ENCODE results near the gene SECISBP2. TPM values are rescaled to one million over a fixed set of nuclear protein-coding genes. Genes with fewer than 3 reads are reported as not detected.
A peak's percentile ranks its signal among the peaks of the same experiment; 100 is the strongest.

SECISBP2 gene
- total and polyA plus RNA-seq, 2 donors (not counting 1 experiment from before 2014, with no cell fraction given): 23.0 to 33.0 TPM

- H3K4me3 ChIP-seq (replicated peaks in 1 of 4; ENCODE audit: control extremely low read depth in 1 of 4, insufficient read depth in 1 of 4, low read depth in 3 of 4, low read length in 4 of 4): no peak overlapping the region
- no peak overlapping the region for H3K27ac ChIP-seq (ENCODE audit: insufficient read depth, low read length)
- no peaks in the 10 kb centered on the region for H3K4me1 ChIP-seq (ENCODE audit: control insufficient read depth, extremely low read depth, insufficient read depth, low read length)
- H3K27me3 ChIP-seq (ENCODE audit: control insufficient read depth, insufficient read depth, low read length): no peaks in the 10 kb centered on the region
- no peak for DNase-seq (ENCODE audit: low read depth in 2 of 2)
- no peaks in the 10 kb centered on the region for H3K36me3 ChIP-seq (ENCODE audit: control insufficient read depth, insufficient read depth, low read length)
- no peak overlapping the region for H3K4me2 ChIP-seq (ENCODE audit: extremely low read depth, insufficient read depth, low read length)
- H3K79me2 ChIP-seq (ENCODE audit: control insufficient read depth, insufficient read depth, low read length): no peaks in the 10 kb centered on the region
- H2AFZ ChIP-seq (ENCODE audit: low read length): no peak overlapping the region
- no peak overlapping the region for H3K9ac ChIP-seq (ENCODE audit: insufficient read depth, low read length)
- H4K20me1 ChIP-seq (ENCODE audit: control insufficient read depth, extremely low read depth, insufficient read depth, low read length): no peaks in the 10 kb centered on the region
- TF ChIP-seq, protein P1, sequence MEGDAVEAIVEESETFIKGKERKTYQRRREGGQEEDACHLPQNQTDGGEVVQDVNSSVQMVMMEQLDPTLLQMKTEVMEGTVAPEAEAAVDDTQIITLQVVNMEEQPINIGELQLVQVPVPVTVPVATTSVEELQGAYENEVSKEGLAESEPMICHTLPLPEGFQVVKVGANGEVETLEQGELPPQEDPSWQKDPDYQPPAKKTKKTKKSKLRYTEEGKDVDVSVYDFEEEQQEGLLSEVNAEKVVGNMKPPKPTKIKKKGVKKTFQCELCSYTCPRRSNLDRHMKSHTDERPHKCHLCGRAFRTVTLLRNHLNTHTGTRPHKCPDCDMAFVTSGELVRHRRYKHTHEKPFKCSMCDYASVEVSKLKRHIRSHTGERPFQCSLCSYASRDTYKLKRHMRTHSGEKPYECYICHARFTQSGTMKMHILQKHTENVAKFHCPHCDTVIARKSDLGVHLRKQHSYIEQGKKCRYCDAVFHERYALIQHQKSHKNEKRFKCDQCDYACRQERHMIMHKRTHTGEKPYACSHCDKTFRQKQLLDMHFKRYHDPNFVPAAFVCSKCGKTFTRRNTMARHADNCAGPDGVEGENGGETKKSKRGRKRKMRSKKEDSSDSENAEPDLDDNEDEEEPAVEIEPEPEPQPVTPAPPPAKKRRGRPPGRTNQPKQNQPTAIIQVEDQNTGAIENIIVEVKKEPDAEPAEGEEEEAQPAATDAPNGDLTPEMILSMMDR (conservative IDR thresholded peaks at IDR 0.05 in 1 of 2, IDR thresholded peaks at IDR 0.05 in 1 of 2; ENCODE audit: low read depth in 1 of 2, low read length in 2 of 2): no peak
- TF ChIP-seq EZH2 (IDR thresholded peaks at IDR 0.05; ENCODE audit: low read length, missing control alignments): no peak
- H3K9me3 ChIP-seq (ENCODE audit: control insufficient read depth, insufficient read depth, low read depth, low read length): no peaks in the 10 kb centered on the region
These were observed 87.5 kb downstream of the SECISBP2 start for GRCh38 chr9:89405826-89406225.

DNA sequence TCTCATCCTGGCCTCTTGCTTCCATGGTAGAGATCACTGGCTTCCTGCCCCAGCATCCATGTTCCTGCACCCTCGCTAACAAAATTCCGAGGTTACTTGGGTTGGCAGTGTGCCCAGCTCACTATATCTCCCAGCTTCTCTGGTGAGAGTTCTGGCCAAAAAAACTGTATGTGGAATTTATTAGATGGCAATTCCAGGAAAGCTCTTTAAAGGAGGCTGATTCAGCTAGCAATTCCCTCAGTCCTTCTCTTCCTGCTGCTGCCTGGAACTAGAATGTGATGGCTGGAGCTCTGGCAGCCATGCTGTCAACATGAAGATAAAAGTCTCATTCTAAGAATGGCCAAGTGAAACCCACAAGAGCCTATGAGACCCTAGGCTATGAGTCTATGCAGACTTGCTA, 88.8 kb downstream of the SECISBP2 start:
- peak in 1 of 2 donors; percentile 13 for DNase-seq (ENCODE audit: low read depth in 2 of 2)
- H3K36me3 ChIP-seq (ENCODE audit: control insufficient read depth, insufficient read depth, low read length): no peaks in the 10 kb centered on the region
- H3K79me2 ChIP-seq (ENCODE audit: control insufficient read depth, insufficient read depth, low read length): no peaks in the 10 kb centered on the region
- no peak overlapping the region for H3K4me3 ChIP-seq (replicated peaks in 1 of 4; ENCODE audit: control extremely low read depth in 1 of 4, insufficient read depth in 1 of 4, low read depth in 3 of 4, low read length in 4 of 4)
- H3K27ac ChIP-seq (ENCODE audit: insufficient read depth, low read length): no peak overlapping the region
- H3K9me3 ChIP-seq (ENCODE audit: control insufficient read depth, insufficient read depth, low read depth, low read length): no peaks in the 10 kb centered on the region
- H3K27me3 ChIP-seq (ENCODE audit: control insufficient read depth, insufficient read depth, low read length): no peaks in the 10 kb centered on the region
- no peak overlapping the region for H3K4me2 ChIP-seq (ENCODE audit: extremely low read depth, insufficient read depth, low read length)
- TF ChIP-seq EZH2 (IDR thresholded peaks at IDR 0.05; ENCODE audit: low read length, missing control alignments): no peak
- TF ChIP-seq, protein P1 (conservative IDR thresholded peaks at IDR 0.05 in 1 of 2, IDR thresholded peaks at IDR 0.05 in 1 of 2; ENCODE audit: low read depth in 1 of 2, low read length in 2 of 2): no peak
- H4K20me1 ChIP-seq (ENCODE audit: control insufficient read depth, extremely low read depth, insufficient read depth, low read length): no peaks in the 10 kb centered on the region
- H2AFZ ChIP-seq (ENCODE audit: low read length): no peak overlapping the region
- no peaks in the 10 kb centered on the region for H3K4me1 ChIP-seq (ENCODE audit: control insufficient read depth, extremely low read depth, insufficient read depth, low read length)
- no peak overlapping the region for H3K9ac ChIP-seq (ENCODE audit: insufficient read depth, low read length)

DNA sequence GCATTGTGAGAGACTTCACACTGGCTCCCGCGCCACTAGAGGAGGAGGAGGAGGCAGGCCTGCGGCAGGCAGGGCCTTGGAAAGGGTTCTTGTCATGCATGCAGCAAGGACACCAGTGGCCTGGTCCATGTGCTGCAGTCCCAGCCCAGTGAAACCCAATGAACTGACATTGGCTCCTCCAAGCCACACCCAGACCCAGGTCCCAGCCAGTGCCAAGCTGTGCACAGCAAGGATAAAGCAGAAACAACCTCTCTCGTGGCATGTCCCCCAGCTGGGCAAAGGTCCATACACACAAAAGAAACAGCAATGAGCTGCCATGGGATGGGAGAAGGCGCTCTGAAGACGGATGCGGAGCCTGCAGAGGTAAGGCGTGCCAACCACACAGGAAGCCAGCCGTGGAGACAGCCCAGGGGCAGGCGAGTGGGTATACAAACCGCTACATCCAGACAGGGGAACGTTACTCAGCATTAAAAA, 90.4 kb downstream of the SECISBP2 start:
- no peak overlapping the region for H2AFZ ChIP-seq (ENCODE audit: low read length)
- H3K4me3 ChIP-seq (replicated peaks in 1 of 4; ENCODE audit: control extremely low read depth in 1 of 4, insufficient read depth in 1 of 4, low read depth in 3 of 4, low read length in 4 of 4): no peak overlapping the region
- no peaks in the 10 kb centered on the region for H3K27me3 ChIP-seq (ENCODE audit: control insufficient read depth, insufficient read depth, low read length)
- no peaks in the 10 kb centered on the region for H3K9me3 ChIP-seq (ENCODE audit: control insufficient read depth, insufficient read depth, low read depth, low read length)
- TF ChIP-seq EZH2 (IDR thresholded peaks at IDR 0.05; ENCODE audit: low read length, missing control alignments): no peak
- TF ChIP-seq, protein P1 (conservative IDR thresholded peaks at IDR 0.05 in 1 of 2, IDR thresholded peaks at IDR 0.05 in 1 of 2; ENCODE audit: low read depth in 1 of 2, low read length in 2 of 2): no peak
- no peak overlapping the region for H3K9ac ChIP-seq (ENCODE audit: insufficient read depth, low read length)
- no peaks in the 10 kb centered on the region for H3K36me3 ChIP-seq (ENCODE audit: control insufficient read depth, insufficient read depth, low read length)
- no peaks in the 10 kb centered on the region for H4K20me1 ChIP-seq (ENCODE audit: control insufficient read depth, extremely low read depth, insufficient read depth, low read length)
- no peak overlapping the region for H3K4me2 ChIP-seq (ENCODE audit: extremely low read depth, insufficient read depth, low read length)
- no peaks in the 10 kb centered on the region for H3K79me2 ChIP-seq (ENCODE audit: control insufficient read depth, insufficient read depth, low read length)
- H3K27ac ChIP-seq (ENCODE audit: insufficient read depth, low read length): no peak overlapping the region
- no peaks in the 10 kb centered on the region for H3K4me1 ChIP-seq (ENCODE audit: control insufficient read depth, extremely low read depth, insufficient read depth, low read length)
- no peak for DNase-seq (ENCODE audit: low read depth in 2 of 2)

Other genes starting within 250 kb of the SECISBP2 start
- 7.7 and 16.2 TPM in 2 replicates for gene SHC3, start 139.7 kb upstream of the SECISBP2 start, total RNA-seq
- 1.7 and 2.5 TPM in 2 replicates for gene SHC3, start 139.7 kb upstream of the SECISBP2 start, polyA plus RNA-seq
- gene CKS2, start 7.3 kb upstream of the SECISBP2 start, total RNA-seq: 25.9 and 69.7 TPM in 2 replicates
- gene CKS2, start 7.3 kb upstream of the SECISBP2 start, polyA plus RNA-seq: 101 and 272 TPM in 2 replicates
- gene SEMA4D, start 179.6 kb downstream of the SECISBP2 start, total RNA-seq: 2.6 TPM in 2 replicates
- 0.67 and 0.68 TPM in 2 replicates for gene SEMA4D, start 179.6 kb downstream of the SECISBP2 start, polyA plus RNA-seq

All from fibroblast of lung (primary cell).